ENCODE results near the gene M1AP.

M1AP gene

GRCh38 chr2:74553892-74554819 is 94.0 kb downstream of the M1AP start, which contains the start of the genes DOK1 and LOXL3:
TSS of gene DOK1 (plus strand) at chr2:74554720. CDS start at chr2:74554755, 35 bp downstream.
TSS of gene LOXL3 (minus strand) at chr2:74553942. CDS start at chr2:74552634, 1,308 bp downstream.
- peak; percentile 49 for DNase-seq (ENCODE audit: low read depth, low spot score)
- peak within 1 kb of the TSS; percentile 94 for H3K4me3 ChIP-seq (ENCODE audit: low read length)

DNA sequence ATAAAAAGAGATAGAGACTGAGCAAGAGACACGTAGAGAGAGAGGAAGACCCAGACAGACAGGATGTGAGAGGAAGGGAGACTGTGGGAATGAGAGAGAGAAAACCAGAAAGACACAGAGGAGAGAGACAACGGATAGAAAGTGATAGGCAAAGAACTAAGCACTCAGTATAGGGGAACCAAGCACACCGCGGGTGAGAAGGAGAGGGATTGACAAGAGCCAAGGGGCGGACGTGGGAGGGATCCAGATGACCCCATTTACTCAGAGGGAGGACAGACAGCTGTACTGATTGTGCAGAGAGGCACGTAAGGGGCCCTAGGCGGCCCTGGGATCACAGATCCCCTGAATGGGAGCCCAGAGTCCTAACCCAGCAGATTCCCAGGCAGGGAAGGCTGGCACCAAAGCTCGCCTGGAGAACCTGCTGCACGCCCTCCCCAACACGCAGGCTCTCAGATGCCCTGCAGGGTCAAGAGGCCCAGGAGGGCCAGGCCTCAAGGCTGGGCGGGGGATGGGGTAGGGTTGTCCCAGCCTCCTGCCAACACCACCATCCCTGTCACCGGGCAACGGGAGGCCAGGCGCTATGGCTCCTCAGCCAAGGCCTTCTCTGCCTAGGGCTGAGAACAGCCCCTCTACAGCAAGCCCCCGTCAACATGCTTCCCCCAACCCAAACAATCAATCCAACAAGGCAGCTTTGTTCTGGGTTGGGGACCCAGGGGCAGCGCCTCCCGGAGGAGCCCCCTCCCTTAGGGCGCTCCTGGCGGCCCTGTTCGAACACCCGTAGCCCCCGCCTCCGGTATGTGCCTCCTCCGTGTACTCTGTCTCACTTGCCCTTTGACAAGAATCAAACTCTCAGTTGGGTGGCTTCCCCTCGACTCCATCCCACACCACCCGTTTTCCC is 95.0 kb downstream of the M1AP start:
- no peak overlapping the region for H3K4me3 ChIP-seq (ENCODE audit: low read length)
- no peak for DNase-seq (ENCODE audit: low read depth, low spot score)

DNA sequence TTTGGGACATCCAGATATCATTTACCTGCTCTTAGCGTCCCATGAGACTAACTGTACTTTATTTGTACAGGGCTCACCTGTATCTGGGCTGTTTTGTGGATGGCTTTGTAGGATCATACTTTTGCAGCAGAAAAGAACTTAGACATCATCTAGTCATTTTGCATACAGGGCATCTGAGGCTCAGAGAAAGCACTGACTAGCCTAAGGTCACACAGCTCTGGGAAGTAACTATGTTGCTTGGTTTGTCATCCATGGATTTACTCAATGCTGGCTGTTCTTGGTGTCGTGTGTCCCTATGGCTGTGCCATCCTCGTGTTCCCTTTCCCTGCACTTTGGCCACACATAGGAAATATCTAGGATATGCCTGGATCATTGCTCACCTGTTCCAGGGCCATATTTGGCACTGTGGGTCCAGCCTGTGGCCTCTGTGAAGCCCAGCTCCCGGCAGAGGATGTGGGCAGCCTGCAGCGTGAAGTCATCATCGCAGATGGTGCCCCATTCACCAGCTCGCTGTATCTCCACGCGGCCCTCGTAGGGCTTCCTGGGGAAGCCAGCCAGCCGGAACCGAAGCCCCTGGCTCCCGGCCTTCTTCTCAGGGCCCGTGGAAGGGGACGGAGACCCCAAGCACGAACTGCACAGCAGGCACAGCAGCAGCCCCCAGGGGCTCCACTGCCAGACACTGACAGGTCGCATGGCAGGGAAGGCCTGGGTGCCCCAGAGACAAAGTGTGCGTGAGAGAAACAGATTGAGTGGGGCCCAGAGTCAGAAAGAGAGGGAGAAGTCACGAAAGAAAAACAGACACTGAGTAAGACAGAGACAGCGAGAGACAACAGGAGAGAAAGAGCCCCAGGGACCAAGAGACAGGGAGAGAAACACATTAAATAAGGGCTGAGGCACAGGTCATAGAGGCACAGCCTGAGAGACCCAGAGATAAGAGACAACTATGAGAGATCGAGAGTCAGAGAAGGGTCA is 95.9 kb downstream of the M1AP start:
- H3K4me3 ChIP-seq (ENCODE audit: low read length) = no peak overlapping the region
- DNase-seq (ENCODE audit: low read depth, low spot score) = no peak

- no peak overlapping the region for H3K4me3 ChIP-seq (ENCODE audit: low read length)
- DNase-seq (ENCODE audit: low read depth, low spot score) = no peak
Measured at GRCh38 chr2:74551530-74551929, 96.6 kb downstream of the M1AP start.

GRCh38 chr2:74550231-74550630 is 97.9 kb downstream of the M1AP start:
- no peak overlapping the region for H3K4me3 ChIP-seq (ENCODE audit: low read length)
- no peak for DNase-seq (ENCODE audit: low read depth, low spot score)

DNA sequence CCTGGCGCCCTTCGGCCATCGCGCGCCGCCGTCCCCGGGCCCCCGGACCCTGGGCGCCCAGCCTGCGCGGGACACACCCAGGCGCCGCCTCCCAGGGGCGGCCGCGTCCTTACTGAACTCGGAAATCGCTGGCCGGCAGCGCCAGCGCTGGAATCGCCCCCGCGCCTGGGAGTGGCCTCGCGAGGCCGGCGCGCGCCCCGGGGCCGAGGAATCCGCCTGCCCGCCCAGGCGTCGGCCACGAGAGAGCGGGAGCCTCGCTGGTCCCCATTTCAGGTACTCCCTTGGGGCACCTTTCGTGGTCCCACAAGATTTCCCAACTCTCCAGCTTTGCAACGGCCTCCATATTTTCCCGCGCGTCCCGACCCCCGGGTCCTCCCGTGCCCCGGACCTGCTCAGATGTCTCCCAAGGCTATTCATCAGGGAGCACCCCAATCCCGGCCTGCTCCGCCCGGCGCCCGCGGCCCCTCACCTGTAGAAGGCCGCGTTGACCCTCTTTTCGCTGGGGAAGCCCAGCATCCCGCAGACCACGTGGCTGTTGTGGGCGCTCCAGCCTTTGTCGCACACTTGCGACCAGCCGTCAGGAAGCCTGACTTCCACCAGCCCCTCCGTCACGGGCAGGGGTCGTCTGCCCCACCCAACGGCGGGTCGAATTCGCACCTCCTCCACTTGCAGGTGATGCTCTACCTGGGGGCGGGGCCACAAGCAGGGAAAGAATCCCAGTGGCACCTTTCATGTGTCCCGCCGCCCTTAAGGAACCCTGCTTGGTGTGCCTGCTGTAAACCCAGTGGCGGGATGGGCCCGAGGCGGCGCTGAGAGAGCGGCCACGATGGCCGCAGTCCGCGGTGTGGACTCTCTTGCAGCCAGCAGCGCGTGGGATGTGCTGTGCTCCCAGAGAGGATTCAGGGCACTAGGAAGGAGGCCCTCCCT is 99.0 kb downstream of the M1AP start:
- no peak overlapping the region for H3K4me3 ChIP-seq (ENCODE audit: low read length)
- no peak for DNase-seq (ENCODE audit: low read depth, low spot score)

GRCh38 chr2:74548285-74548899 is 99.7 kb downstream of the M1AP start:
- no peak overlapping the region for H3K4me3 ChIP-seq (ENCODE audit: low read length)
- no peak for DNase-seq (ENCODE audit: low read depth, low spot score)

DNA sequence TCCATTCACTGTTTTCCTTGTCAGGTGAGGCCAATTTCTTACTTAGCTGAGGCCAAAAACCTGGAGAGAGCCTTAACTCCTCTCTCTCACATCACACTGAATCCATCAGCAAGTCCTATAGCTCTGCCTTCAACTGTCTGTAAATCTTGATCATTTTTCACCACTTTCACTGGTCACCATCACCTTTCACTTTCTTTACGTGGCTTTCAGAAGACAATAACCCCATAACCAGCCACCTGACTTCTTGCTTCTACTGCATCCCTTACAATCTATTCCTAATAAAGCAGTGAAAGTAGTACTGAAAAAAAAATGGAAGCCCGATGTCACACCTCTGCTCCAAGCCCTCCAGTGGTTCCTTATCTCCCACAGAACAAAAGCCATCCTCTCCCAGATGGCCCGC is 102.1 kb downstream of the M1AP start:
- no peak for DNase-seq (ENCODE audit: low read depth, low spot score)
- no peak overlapping the region for H3K4me3 ChIP-seq (ENCODE audit: low read length)

GRCh38 chr2:74544634-74545033 is 103.5 kb downstream of the M1AP start:
- DNase-seq (ENCODE audit: low read depth, low spot score) = no peak
- H3K4me3 ChIP-seq (ENCODE audit: low read length) = no peak overlapping the region

DNA sequence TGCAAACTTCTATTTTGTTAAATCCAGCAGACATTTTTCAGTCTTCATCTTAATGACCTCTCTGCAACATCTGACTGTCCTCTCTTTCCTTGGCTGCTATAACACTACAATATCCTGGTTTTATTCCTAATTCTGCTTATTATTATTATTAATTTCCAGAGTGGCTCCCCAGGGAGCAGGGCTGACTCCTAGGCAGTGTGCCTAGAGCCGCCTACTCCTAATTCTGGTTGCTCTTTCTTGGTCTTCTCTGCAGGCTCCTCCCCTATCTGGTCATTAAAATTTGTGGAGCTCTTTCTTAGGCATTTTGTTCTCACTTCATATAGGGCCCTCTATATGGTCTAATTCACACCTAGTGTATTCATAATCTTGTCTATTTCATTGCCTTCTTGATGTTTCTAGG is 105.2 kb downstream of the M1AP start:
- no peak overlapping the region for H3K4me3 ChIP-seq (ENCODE audit: low read length)
- DNase-seq (ENCODE audit: low read depth, low spot score) = no peak

DNA sequence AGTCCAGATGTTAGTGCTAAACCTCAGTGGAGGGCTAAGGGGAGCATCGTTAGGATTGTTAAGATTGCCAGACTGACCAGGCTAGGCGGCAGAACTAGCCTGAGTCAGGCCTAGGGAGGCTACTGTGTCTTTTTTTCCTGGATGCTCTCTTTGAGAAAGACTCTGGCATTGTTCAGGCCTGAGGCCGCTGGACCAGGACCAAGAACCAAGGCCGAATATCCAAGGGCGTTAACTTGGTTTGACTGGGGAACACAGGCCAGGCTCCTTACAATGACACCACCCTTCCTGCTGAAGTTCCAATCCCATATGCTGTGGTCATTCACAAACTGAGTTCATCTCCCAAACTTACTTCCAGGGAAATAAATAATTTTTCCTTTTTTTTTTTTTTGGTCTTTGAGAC is 107.8 kb downstream of the M1AP start:
- no peak overlapping the region for H3K4me3 ChIP-seq (ENCODE audit: low read length)
- no peak for DNase-seq (ENCODE audit: low read depth, low spot score)

GRCh38 chr2:74538881-74539339 is 109.2 kb downstream of the M1AP start:
- no peak overlapping the region for H3K4me3 ChIP-seq (ENCODE audit: low read length)
- DNase-seq (ENCODE audit: low read depth, low spot score) = no peak

DNA sequence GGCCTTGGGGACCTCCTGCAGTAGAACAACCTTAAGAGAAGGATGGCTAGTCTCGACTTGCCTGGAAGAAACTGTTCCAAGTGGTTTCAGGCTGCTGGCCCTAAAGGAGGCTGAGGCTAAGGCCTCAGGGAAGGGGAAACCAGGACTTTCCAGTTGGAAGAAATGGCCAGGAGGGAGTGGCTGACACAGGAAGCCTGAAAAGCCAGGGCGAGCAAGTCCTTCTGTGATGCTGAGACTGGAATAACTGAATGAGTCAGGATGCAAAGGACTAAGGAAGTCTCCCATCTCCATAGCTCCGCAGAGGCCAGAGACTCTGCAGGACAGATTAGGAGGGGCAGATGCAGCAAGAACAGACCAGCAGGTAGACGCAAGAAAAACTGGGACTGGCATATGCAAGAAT is 111.0 kb downstream of the M1AP start:
- no peak overlapping the region for H3K4me3 ChIP-seq (ENCODE audit: low read length)
- no peak for DNase-seq (ENCODE audit: low read depth, low spot score)

GRCh38 chr2:74536166-74536950 is 111.8 kb downstream of the M1AP start:
- DNase-seq (ENCODE audit: low read depth, low spot score) = no peak
- H3K4me3 ChIP-seq (ENCODE audit: low read length) = no peak overlapping the region

GRCh38 chr2:74535440-74535965 is 112.6 kb downstream of the M1AP start:
- H3K4me3 ChIP-seq (ENCODE audit: low read length) = no peak overlapping the region
- DNase-seq (ENCODE audit: low read depth, low spot score) = no peak

- no peak overlapping the region for H3K4me3 ChIP-seq (ENCODE audit: low read length)
- no peak for DNase-seq (ENCODE audit: low read depth, low spot score)
Measured at GRCh38 chr2:74534411-74534810, 113.7 kb downstream of the M1AP start.
